HFF-Myc (cell line): ENCODE results near the gene RUNX2.

Experiments used
- DNase-seq: peaks from one replicate; pipeline ENCODE4 v3.0.0-alpha.2; 2011; ENCODE audit warnings: low read depth; ENCODE audit errors: extremely low read depth
- H3K4me3 ChIP-seq: replicated peaks from 2 replicates; pipeline ENCODE4 v1.5.1; 2011; ENCODE audit warnings: low read depth, mild to moderate bottlenecking, control low read depth, low read length
- CTCF ChIP-seq: IDR thresholded peaks from 2 replicates; pipeline ENCODE4 v1.5.1; 2012; ENCODE audit warnings: mild to moderate bottlenecking, low read depth, low read length, control low read depth; ENCODE audit errors: missing control alignments

The RUNX2 gene

DNA sequence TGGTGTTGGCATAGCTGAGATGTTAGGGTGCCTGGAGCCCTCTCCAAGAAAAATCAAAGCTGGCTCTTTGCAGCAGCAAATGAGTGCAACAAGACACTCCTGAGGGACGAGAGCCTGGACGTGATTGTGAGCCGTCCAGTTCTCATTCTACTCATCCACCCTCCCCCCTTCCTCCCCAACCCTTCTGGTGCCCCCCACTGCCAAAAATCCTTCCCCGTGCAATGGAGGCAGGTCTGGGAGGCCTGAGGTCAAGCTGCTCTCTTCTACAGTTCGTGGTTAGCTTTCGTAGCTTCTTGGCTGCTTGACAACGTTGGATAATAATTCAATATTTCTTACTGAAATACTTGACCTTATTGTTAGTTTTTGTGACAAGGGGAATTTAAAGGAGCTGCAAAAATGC, 234.9 kb downstream of the RUNX2 start:
- no peak for DNase-seq
- no peak for TF ChIP-seq CTCF
- H3K4me3 ChIP-seq = no peak overlapping the region

DNA sequence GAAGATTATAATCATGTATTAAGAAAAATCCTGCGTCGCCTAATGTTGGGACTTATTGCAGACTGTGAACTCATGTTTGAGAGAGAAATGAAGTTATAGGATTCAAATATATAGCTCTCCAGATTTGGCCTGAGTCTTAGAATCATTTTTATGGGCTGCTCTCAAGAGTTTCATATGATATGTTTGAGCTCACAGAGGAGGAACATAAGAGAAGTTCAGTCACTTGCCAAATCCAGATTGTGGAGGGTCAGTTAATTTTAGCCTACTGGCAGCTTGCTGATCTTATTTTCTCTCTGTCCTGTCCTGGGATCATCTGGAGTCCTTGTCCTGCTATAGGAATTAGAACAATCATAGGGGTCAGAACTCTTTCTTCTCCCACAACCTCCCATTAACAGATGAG, 235.7 kb downstream of the RUNX2 start:
- TF ChIP-seq CTCF = no peak
- no peak overlapping the region for H3K4me3 ChIP-seq
- no peak for DNase-seq

DNA sequence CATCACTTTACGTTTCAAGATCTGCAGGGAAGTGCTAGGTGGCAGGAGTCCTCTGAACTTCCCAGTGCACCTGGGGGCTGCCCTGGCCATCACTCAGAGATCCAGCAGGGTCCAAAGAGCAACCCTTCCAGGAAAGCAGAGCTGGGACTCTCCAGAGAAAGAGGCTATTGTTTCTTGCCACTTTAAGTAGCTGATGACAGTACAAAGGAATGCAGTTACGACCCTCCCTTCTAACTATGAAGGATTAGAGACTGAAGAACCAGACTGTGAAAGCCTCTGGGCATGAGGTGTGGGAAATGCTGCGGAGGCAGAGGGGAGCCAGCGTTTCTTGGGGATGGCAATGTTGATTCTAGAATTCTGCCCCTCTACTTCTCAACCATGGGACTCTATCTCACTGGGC, 238.8 kb downstream of the RUNX2 start:
- no peak overlapping the region for H3K4me3 ChIP-seq
- DNase-seq = no peak
- no peak for TF ChIP-seq CTCF

DNA sequence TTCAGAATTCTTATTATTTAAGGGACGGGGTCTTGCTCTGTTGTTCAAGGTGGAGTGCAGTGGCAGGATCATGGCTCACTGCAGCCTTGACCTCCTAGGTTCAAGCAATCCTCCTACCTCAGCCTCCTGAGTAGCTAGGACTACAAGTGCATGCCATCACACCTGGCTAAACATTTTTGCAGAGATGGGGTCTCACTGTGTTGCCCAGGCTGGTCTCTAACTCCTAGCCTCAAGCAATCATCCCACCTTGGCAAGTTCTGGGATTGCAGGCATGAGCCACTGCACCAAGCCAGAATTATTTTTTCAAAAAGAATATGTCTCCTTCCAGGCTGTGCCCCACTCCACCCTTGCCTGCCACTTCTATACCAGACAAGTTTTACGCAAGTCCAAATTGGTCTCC, 239.7 kb downstream of the RUNX2 start:
- TF ChIP-seq CTCF = no peak
- DNase-seq = no peak
- no peak overlapping the region for H3K4me3 ChIP-seq

GRCh38 chr6:45568626-45569025, 240.5 kb downstream of the RUNX2 start:
- TF ChIP-seq CTCF = no peak
- no peak overlapping the region for H3K4me3 ChIP-seq
- DNase-seq = no peak

- no peak for DNase-seq
- TF ChIP-seq CTCF = no peak
- no peak overlapping the region for H3K4me3 ChIP-seq
Measured at GRCh38 chr6:45569210-45569945, 241.2 kb downstream of the RUNX2 start.

GRCh38 chr6:45571159-45571558, 243.0 kb downstream of the RUNX2 start:
- no peak for TF ChIP-seq CTCF
- no peak for DNase-seq
- no peak overlapping the region for H3K4me3 ChIP-seq
